NCI-H146 treated with DMSO at 0.1 percent for 48 hours (cell line): ENCODE results near the gene RYR3.

Experiments
- DNase-seq: peaks from one replicate; lab custom pipeline; 2025; ENCODE audit not compliant: unreplicated experiment; lab: John Stamatoyannopoulos, UW

Gene RYR3

DNA sequence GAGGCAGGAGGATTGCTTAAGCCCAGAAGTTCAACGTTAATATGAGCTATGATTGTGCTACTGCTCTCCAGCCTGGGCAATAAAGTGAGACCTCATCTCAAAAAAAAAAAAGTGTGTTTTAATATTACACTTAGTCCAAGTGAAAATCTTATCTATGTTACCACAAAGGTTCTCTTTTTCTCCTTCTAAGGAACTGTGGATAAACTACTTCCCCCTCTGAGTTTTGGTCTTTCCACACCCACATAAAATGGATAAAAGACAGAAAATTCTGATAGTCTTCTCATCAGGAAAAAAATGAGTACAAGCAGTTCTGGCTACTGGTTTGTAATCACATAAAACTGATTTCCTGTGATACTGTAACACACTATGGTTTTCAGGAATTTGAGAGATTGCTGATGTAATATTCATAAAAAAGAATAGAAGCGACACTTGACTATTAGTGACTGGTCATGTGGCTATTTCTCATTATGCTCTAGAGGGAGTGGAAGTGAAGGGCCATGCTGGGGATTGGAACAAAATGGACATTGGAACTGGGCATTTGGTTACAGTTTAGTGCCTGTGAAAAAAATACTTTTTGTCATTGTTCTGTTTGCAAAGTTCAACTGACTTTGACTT lies 68.2 kb downstream of the RYR3 start:
- no peak for DNase-seq

DNA sequence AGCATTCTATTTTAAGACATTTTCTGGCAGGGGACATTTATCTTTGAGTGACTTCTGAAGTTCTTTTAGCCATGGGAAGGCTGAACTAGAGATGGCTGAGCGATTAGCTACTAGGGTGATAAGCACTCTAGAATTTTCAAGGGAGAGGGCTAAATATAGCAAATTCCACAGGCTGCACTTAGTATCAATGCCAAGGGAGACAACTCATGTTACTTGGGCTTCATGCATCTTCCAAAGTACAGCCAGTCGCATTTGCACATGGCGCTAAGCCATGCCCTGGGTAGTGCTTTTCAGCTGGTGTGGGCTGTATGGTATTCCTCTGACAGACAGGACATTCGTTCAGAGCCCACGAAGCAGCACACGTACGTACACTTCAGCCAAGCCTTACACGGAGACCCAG lies 69.6 kb downstream of the RYR3 start:
- DNase-seq = no peak

DNA sequence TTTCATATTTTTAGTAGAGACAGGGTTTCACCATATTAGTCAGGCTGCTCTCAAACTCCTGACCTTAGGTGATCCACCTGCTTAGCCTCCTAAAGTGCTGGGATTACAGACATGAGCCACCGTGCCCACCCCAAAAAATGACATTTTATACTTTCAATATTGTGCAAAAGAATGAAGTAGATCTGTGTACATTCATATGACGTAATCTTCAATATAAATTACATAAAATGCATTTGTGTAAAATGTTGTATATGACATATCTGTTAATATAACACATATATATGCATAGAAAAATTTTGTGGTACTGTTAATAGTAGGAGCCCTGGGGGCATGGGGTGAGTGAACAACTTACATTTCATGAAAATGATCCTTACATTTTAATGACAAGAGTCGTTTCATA lies 71.7 kb downstream of the RYR3 start:
- DNase-seq = no peak

DNA sequence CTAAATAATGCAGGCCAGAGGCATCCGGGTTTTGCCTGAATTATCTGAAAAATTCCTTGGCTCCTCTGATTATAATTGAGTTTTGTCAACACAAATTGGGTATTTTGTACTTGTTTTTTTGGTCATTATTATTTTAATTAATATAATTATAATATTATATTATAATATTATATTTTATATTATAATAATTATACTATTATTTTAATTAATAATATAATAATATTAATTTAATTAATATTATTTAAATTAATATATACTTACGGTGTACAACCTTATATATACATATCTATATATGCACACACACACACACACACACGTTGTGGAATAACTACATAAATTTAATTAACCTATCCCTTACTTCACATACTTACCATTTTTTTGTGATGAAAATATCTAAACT lies 73.5 kb downstream of the RYR3 start:
- DNase-seq = no peak

DNA sequence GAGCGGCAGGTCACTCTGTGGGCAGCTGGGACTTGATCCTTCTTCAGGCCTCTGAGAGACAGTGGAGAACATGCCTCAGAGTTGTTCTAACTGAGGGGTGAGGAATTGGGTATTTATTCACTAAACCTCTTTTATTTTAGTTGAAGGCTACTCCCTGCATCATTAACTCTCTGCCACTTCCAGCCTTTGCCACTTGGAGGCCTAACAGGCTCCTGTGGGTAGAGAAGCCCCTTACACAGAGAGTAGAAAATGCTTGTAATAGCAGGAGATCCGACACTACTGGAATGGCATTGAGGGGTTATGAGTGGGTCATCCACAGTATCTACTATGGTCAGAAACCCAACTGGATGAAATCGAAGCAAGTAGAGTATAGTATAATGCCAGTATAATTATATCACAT lies 81.7 kb downstream of the RYR3 start:
- DNase-seq = no peak

DNA sequence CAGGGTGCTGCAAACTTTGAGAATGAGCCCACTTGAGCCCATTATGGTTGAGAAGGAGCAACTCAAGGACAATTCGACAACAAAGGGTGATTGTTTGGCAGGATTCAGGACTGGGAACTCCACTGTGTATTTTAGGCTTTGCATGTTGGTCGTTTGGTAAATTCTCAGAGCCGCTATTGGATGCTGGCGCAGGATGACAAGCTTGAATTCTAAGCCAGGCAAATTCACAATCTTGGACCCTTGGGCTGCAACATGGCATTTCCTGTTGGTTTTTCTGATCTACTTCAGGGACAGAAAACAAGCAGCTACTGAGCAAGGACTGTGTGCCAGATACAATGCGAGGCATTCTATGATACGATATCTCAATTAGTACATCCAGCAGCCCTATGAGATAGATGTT lies 82.8 kb downstream of the RYR3 start:
- no peak for DNase-seq

DNA sequence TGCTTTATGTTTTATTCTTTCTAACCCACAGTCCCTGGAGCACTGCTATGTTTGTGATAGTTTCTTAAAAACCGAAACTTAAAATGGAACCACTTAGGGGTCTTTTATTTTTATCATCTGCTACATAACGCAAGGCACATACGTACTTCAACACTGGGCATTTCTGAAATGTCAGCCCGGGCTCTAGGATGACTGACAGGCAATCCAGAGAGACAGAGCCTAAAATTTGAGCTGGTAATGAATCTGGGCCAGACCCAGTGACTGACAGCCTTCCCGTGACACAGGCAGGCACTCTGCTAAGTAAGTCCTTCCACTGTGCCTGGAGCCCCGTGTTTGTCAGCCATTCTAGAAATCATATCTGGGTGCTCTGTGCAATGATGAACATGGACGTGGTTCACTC lies 84.6 kb downstream of the RYR3 start:
- no peak for DNase-seq

DNA sequence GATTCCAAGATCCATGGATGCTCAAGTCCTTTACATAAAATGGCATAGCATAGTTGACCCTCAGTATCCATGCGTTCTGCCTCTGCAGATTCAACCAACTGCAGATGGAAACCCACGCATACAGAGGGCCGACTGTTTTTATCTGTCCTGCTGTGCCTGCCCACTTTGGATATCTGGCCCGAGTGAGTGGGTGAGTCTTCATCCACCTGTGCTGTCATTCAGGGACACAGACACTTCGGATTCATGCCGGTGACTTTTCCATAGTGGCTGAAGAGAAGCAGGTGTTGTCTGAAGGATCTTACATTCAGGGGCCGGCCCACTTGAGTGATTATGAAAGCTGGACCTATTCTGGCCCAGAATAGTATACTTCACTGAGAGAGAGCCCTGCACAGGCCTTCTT lies 85.1 kb downstream of the RYR3 start:
- no peak for DNase-seq

DNA sequence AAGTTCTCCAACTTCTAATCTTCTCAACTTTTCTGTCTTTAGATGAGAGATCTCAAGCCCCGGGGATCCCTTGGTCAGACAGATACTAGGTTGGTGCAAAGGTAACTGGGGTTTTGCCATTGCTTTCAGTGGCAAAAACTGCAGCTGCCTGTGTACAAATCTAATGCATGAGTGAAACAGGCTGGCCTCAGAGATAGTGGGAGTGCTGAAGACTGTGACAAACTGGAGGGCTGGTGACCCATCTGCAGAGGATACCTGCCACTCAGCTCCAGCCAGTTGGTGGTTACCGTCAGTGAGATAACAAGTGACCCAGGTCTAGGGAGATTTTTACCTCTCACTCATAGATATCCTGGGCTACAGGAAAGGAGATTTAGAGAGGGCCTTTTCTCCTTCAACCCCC lies 85.7 kb downstream of the RYR3 start:
- DNase-seq = no peak

DNA sequence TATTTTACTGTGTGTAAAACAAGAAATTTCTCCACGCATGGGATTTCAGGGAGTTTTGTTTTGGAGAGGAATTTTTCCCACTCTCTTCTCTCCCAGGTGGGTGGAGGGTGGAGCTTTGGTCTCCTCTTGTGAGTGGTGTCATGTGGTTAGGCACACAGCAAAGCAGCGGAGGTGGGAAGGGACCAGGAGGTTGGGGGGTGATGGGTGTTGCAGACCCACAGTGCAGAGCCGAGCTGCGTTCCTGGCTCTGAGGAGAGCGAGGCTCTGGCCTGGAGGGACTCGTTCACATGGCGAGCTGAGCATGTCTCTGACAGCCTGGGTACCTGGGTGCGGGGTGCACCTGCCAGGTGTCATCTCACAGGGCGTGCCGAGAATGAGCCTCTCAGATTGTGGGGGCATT lies 87.8 kb downstream of the RYR3 start:
- DNase-seq = no peak

DNA sequence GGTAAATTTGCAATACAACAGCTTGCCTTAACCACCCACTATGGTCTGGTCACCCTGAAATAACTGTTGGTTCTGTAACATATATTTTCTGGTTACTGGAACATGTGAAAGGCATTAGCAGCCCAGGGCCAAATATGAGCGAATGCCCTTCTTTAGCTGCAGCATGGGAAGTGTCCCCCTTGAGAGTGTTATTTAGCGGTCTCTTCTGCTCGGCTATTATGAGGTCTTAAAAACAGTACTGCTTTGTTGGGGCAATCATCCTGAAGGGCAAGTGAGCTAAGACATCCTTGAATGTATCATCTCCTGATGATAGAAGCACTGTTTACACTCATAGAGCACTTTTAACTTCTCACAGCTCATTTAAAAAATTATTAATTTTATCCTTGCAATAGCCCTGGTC lies 90.2 kb downstream of the RYR3 start:
- DNase-seq = no peak

DNA sequence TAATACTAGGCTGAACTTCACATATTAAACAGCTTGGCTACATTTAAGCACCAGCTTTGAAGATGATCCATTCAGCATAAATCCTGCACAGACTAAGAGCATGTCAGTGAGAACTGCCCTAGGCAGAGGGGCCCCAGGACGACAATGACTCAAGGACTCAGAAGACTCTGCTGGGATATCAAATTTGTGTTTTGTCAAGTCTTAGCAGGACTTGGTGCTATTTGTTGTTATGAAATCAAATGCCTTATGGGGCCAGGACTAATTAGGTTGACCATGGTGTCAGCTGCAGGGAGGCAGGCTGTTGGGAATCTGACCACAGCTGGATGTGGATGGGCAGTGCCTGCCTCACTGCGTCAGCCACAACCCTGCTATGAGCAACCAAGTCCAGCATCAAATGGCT lies 91.8 kb downstream of the RYR3 start:
- DNase-seq = no peak

DNA sequence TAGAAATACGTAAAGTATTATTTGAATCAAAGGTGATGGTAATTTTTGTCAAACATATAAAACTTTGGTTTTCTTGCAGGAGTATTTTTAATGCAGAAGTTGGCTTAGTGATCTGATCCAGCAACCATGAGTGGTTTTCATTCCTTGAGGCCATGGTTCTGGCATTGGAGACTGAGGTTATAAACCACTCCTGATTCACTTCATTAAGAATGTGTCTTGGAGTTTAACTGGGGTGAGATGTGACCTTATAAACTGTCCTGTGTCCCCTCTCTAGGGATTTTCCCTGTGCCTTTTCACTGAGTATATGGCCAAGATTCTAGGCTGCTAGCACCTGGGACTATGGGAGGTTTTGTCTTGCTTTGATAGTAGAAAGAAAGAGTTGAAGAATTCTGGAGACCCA lies 94.3 kb downstream of the RYR3 start:
- no peak for DNase-seq

DNA sequence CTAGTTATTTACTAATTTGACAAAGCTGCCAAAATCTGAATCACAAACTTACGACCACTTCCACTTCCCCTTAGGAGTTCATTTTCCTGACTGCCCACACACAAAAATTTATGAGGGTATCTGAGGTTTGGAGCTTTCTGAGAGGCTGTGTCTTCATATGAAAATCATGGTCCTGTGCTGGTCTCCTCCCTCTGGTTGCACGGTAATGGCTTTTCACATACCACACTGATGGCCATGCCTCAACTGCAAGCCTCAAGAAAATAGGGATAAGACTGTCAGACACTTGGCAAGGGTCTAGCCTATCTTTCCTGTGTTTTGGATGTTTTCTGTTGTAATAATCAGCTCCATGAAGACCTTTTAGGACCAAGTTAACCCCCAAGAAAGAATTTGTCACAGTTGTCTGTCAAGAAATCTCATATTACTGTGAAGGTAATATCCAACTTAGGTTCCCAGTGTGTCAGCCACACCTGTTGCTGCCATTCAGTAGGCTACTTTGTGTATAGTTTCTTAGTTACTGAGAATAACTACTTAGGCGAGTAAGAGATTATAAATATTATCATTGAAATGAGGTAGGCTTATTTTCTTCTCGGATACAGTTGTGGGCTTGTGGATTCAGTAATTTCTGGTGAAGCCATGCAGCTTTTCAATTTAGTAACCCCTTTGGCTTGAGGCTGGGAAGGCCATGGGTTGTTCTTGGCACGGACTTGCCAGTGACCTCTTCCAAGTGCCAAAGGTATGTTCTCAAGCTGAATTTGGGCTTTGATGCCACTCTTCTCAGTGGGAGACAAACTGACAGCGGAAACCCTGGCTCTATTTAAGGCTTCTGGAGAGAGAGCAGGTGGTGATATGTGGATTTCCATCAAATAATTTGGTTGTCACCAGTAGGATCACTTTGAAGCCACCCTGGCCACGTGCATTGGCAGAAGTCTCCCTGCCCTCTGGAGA lies 101.1 kb downstream of the RYR3 start:
- no peak for DNase-seq

DNA sequence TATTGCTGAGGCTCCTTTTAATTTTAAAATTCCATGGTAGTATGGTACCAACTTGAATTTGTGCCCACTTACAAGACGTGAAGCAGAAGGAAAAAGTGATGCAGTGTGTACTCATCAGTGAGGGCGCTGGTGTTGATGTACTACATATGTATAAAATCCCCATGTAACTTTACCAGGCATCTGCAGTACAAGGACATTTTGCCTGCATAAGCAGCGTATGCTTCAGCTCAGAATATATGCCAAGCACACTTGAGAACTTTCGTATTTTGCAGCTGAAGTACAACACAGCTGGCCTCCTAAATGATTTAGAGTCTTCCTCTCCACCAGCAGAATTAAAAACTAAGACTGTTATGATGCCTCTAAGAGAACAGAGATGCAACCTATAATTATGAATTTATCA lies 108.9 kb downstream of the RYR3 start:
- no peak for DNase-seq

DNA sequence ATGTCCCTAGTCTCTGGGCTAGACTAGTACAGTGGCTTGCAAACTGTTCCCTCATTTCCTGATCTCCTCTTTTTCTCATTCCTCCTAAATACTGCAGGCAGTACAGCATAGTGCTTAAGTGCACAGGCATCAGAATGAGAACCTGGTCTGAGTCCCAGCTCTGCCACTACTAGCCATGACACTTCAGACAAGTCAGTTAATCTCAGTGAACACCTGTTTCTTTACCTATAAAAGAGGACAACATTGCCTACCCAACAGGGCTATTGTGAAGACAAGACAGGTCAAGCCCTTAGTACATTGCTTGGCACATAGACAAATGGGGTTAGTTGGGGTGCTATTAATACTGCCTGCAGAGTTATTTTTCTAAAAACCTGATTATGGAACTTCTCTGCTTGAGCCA lies 113.3 kb downstream of the RYR3 start:
- DNase-seq = no peak

DNA sequence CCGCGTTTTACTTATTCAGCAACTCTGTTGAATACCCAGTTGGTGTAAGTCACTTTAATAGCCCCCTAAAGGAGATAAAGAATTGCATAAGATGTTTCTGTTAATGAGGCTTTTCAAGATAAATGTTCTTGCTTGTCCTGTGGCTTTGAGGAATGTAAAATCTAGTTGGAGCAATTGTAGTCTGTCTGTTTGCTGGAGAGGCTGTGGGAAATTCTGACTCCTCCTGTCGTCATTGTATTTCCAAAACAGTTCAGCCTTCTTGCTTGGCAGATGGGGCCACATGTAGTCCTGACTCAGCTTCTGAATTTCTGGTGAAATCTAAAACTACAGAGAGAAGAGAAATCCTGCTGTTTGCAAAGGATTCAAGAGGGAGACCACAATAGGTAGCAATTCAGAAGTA lies 114.4 kb downstream of the RYR3 start:
- no peak for DNase-seq

DNA sequence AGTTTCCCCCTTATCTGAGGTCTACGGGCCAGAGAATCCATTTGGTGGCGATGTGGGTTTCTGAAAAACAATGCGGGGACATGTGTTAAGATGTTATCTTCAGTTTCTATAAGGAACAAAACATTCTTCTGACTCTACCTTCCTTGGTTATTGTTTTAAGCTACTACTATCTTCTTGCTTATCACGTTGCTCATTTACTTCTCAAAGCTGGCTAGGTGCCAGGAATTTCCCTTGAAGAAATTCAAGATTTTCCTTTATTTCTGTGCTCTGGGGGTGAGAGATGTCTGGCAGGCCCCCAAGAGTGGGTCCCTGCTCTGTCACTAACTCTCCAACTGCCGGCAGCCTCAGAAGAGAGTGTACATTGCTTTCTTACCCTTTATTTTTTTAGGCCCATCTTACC lies 119.8 kb downstream of the RYR3 start:
- no peak for DNase-seq

DNA sequence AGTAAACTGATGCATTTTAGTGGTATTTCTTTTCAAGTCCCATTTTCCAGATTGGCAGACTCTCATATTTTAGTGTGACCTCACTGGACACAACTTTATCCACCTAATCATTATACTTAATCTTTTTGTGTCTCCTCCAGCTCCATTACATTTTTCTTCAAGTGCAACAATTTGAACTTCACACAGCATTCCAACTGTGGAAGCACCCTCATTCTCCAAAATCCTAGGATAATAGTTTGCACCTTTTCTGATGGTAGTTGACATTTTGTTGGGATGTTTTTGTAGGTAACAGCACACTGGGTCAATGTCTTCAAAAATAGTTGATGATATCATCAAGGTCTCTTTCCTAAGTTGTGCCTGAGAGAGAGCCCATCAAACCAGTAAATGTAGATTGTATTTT lies 123.1 kb downstream of the RYR3 start:
- no peak for DNase-seq

DNA sequence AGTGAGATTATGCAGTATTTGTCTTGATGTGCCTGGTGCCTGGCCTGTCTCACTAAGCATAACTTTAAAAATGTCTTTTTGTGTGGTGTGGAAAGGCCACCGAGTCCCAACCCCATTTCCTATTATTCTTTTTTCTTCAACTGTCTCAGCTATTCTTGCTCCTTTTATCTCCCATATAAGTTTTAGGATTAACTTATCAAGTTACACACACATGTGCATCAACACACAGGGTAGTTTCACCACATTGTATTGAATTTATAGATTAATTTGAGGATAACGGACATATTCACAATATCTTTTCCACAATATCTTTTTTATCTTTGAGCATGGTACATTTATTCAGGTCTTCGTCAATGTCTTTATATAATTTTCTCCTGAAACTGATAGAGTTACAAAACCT lies 127.6 kb downstream of the RYR3 start:
- no peak for DNase-seq

DNA sequence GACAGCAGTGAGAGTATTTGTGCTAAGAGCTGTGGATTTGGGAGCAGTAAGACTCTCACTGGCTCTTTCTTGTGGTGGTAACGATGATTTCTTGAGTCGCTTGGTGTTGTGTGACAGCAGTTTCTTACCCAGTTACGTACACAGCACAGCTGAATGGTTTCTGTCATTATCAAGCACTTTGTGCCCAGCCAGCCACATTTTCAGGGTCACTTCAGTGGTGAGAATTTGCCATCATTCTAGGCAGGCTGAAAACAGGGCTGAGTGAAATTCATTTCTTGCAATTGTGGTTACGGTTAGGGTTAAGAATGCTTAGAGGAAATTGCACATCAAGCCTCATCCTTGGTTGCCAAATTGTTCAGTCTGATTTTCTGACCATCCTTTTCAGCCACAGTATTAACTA lies 130.1 kb downstream of the RYR3 start:
- no peak for DNase-seq

DNA sequence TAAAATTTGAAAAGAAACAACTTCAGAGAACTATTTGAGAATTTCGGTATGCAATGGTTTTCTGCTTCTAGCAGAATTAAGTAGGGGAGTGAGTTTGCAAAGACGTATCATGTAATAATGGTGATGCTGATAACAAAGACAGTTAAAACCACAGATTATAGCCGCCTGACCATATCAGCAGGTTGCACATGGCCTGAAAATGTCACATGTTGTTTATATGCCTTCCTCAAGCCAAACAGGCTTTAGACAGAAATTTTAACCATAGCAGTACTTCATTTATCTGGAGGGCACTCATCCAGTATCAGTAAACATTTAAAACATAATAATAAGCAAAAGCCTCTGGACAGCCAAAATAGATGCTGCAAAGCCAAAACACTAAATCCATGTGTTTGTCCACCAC lies 131.7 kb downstream of the RYR3 start:
- no peak for DNase-seq

DNA sequence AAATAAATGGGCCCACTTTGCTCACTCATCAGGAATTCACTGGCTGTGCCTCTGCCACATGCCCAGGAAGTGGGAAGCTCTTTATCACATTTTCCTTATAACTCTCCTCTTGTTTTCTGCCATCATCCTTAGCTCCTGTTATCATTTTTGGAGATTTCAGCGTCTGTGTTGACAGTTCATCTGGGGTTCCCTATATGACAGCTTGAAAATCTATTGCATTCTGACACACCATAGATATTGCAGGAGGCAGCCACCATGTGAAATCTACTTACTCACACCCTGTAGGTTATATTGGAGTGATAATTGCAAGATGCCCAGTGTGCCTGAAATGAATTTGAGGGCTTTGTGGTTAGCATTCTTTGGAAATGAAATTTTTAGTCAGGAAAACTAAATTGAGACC lies 132.9 kb downstream of the RYR3 start:
- DNase-seq = no peak
